ENCODE measurements around the gene RNF220.

DNA sequence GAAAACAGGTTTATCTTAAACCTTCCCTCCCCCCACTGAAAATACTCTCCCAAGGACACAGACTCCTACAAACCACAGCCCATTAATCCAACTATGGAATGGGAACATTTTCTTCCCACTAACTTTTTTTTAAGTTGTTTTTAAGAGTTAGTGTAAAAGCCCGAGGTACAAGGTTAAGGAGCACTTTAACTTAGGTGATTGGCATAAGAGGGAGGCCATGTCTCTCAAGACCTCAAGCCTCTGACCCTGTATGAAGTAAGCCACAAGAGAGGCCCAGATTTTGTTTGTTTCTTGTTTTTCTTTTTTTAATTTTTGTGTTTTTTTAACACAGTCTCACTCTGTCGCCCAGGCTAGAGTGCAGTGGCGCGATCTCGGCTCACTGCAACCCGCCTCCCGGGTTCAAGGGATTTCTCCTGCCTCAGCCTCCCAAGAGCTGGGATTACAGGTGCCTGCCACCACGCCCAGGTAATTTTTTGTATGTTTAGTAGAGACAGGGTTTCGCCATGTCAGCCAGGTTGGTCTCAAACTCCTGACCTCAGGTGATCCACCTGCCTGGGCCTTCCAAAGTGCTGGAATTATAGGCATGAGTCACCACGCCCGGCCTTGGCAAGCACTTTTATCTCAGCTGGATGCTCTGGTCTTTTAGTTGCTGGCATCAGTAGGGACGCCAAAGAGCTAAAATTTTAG is 283.8 kb downstream of the RNF220 start:
- TF ChIP-seq, protein P1, sequence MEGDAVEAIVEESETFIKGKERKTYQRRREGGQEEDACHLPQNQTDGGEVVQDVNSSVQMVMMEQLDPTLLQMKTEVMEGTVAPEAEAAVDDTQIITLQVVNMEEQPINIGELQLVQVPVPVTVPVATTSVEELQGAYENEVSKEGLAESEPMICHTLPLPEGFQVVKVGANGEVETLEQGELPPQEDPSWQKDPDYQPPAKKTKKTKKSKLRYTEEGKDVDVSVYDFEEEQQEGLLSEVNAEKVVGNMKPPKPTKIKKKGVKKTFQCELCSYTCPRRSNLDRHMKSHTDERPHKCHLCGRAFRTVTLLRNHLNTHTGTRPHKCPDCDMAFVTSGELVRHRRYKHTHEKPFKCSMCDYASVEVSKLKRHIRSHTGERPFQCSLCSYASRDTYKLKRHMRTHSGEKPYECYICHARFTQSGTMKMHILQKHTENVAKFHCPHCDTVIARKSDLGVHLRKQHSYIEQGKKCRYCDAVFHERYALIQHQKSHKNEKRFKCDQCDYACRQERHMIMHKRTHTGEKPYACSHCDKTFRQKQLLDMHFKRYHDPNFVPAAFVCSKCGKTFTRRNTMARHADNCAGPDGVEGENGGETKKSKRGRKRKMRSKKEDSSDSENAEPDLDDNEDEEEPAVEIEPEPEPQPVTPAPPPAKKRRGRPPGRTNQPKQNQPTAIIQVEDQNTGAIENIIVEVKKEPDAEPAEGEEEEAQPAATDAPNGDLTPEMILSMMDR (IDR thresholded peaks at IDR 0.05; ENCODE audit: insufficient read depth, low read depth, low read length), result no peak
- TF ChIP-seq EZH2 (IDR thresholded peaks at IDR 0.05; ENCODE audit: insufficient read depth, low read length), result no peak

Data from astrocyte (in vitro differentiated cells and primary cell).